ENCODE data around the gene CASZ1.

CASZ1 gene

GRCh38 chr1:10638559-10639005 is 157.9 kb downstream of the CASZ1 start:
- DNase-seq (ENCODE audit: low spot score) = no peak

DNA sequence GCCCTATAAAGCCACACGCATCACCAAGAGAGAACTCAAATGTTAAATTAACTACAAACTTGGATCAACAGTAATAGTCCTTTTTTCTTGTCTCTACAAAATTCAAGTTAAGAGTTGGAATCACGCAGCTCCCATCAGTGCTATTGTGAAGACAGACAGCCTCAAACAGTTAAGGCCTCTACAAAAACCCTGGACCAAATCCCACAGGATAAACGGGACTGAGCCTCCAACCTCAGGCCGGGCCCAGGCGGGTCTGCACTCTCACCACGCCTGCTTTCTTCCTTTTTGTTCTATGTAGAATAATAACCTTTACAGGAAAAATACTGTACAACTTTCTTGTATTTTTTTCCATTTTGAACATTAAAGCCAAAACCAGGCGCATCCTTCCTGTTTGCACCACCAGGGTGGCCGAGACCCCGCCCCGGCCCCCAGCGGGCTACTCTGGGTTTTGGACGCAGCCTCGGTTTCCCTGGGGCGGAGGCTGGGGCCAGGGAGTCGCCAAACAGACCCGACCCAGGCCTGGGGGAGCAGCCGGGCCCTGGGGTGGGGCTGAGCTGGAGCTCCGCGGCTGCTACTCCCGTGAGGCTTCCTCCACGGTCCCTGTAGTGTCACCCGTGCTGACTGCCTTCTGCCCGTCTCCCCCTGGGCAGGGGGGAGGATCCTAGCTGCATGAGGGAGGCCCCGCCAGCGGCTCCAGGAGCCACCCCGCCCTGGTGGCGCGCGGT is 158.4 kb downstream of the CASZ1 start:
- DNase-seq (ENCODE audit: low spot score) = no peak

DNA sequence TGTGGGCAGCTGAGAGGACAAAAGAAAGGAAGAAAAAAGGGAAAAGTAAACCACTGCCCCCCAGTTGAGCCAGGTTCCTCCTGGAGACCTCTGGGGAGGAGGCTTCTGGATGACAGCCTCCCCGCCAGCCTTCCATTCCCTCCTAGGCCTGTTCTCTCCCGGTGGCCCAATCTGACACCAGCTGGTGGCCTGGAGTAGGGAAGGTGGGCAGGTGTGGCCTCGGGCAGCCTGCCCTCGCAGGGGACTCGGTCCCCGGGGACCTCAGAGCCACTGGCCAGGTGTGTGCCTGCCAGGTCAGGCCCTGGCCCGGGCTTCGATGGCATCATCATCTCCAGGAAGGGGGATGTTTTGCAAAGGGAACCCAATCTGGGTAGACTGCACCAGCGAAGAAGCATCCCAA is 159.0 kb downstream of the CASZ1 start:
- DNase-seq (ENCODE audit: low spot score) = no peak

- no peak for DNase-seq (ENCODE audit: low spot score)
Observed at GRCh38 chr1:10635992-10636391, 160.5 kb downstream of the CASZ1 start.

GRCh38 chr1:10635085-10635896 is 161.2 kb downstream of the CASZ1 start:
- DNase-seq (ENCODE audit: low spot score) = no peak

- DNase-seq (ENCODE audit: low spot score) = no peak
Observed at GRCh38 chr1:10634428-10635084, 161.9 kb downstream of the CASZ1 start.

GRCh38 chr1:10634075-10634427 is 162.4 kb downstream of the CASZ1 start:
- DNase-seq (ENCODE audit: low spot score) = no peak

GRCh38 chr1:10633416-10633815 is 163.0 kb downstream of the CASZ1 start:
- no peak for DNase-seq (ENCODE audit: low spot score)

- no peak for DNase-seq (ENCODE audit: low spot score)
Observed at GRCh38 chr1:10632691-10633090, 163.8 kb downstream of the CASZ1 start.

DNA sequence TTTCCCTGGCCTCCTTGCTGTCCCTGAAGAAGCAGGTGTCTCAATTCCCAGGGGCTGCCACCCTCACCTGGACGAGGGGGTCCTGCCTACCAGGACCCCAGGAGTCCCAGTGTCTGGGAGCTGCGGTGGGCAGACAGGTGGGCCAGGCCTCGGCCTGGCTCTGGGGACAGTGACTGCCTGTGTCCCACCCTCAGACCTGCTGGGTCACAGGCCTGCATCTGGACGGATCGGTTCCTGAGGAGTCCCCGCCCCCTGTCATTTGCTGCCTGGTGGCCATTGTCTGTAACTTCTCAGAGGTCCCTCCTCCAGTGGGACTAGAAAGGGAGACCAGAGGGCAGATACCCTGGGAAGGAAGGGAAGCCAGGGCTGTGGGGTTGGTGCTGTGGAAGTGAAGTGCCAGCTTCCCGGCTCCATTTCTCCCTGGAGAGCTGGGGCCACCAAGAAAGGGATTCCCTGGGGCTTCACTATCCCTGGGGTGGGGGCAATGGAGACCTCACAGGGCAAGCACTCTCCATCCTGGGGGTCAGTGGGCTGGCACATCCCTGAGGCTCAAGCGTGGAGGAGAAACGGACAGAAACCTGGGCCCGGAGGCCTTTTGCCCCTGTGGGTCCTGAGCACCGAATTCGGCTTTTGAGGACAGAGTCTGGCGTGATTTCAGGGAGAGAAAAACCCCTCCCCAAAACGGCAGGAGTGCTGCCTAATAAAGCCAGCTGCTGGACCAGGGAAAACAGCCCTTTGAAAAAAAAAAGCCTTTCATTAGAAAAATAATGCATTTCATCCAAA is 164.4 kb downstream of the CASZ1 start:
- DNase-seq (ENCODE audit: low spot score) = no peak

- DNase-seq (ENCODE audit: low spot score) = no peak
Observed at GRCh38 chr1:10631121-10631810, 165.2 kb downstream of the CASZ1 start.

DNA sequence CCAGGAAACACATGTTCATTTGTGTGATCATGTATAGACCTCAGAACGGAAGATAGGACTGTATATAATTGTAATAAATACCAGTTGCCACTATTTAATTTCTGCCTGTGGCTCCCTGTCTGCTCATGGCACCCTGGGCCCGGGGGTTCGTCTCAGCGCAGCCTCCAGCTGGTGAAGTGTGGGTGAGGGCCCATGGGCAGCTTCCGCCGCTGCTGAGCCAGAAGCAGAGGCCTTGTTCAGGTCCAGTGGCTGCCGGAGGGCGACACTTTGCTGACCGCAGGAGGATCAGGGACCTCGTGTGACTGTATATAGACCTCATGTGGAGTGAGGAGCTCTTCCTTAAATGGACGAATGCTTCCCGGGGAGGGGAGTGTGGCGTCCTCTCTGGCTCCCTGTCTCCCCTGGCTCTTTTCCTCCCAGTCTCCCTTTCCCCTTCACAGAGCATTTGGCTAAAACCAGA is 165.8 kb downstream of the CASZ1 start:
- no peak for DNase-seq (ENCODE audit: low spot score)

DNA sequence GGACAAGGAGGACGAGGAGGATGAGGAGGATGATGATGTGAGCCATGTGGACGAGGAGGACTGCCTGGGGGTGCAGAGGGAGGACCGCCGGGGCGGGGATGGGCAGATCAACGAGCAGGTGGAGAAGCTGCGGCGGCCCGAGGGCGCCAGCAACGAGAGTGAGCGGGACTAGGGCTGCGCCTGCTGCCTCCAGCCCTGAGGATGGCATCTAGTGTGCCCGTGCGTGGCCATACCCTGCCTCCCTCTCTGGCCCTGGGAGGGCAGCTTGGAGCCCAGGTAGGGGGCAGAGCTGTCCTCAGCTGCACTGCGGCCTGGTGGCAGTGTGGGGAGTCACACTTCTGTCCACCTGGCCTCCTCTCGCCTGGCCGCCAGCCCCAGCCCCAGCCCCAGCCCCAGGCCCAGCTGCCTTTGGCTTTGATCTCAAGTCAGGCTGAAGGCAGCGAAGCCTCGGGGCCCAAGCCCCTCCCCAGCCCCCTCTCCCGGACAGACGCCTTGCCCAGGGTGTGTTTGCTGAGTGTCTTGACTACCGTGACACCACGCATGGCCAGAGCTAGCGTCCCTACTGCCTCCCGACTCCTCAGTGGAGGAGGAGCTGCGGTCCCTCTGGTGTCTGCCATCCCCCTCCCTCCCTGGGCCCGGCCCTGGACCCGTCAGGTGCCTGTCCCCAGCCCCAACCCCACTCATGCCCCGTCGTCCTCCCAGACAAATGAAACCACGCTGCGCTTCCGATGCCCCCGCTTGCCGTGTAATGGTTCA is 166.5 kb downstream of the CASZ1 start:
- DNase-seq (ENCODE audit: low spot score) = no peak

GRCh38 chr1:10629091-10629815 is 167.2 kb downstream of the CASZ1 start:
- no peak for DNase-seq (ENCODE audit: low spot score)

GRCh38 chr1:10628685-10629084 is 167.8 kb downstream of the CASZ1 start:
- no peak for DNase-seq (ENCODE audit: low spot score)

GRCh38 chr1:10626791-10627410 is 169.5 kb downstream of the CASZ1 start:
- no peak for DNase-seq (ENCODE audit: low spot score)

GRCh38 chr1:10626131-10626731 is 170.2 kb downstream of the CASZ1 start:
- no peak for DNase-seq (ENCODE audit: low spot score)

GRCh38 chr1:10625554-10625953 is 170.9 kb downstream of the CASZ1 start:
- no peak for DNase-seq (ENCODE audit: low spot score)

- DNase-seq (ENCODE audit: low spot score) = no peak
Observed at GRCh38 chr1:10625076-10625475, 171.4 kb downstream of the CASZ1 start.
